GM18909 (cell line): ENCODE results near the gene UBR2.
"Not testable (repeated sequence)": the region's sequence is repeated elsewhere in the genome, so short reads cannot be mapped to it uniquely, and the experiment has no call there.

Source experiments
- ATAC-seq: cut with Tn5 transposase; IDR thresholded peaks from one replicate; pipeline ENCODE4 v1.9.1; 2021; ENCODE audit warnings: mild to moderate bottlenecking; ENCODE audit not compliant: unreplicated experiment, poor library complexity

Gene UBR2

DNA sequence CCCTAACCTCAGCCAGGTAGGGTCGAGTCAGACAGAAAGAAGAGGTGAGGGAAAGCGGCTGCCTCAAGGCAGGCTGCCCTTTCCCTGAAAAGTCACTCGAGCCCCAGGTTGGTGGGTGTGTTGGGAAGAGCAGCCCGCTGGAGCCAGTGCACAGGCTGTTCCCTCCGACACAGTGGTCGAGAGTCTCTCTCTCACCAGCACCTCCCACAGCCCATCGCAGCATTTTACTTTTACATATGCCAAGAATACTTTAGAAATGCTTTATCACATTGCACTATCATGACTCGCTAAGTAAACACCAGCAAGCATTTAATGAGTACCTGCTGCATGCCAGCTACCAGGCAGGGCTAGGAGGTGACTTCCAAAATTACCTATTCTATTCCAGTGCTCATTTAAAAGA lies 156.9 kb downstream of the UBR2 start:
- ATAC-seq: no peak

DNA sequence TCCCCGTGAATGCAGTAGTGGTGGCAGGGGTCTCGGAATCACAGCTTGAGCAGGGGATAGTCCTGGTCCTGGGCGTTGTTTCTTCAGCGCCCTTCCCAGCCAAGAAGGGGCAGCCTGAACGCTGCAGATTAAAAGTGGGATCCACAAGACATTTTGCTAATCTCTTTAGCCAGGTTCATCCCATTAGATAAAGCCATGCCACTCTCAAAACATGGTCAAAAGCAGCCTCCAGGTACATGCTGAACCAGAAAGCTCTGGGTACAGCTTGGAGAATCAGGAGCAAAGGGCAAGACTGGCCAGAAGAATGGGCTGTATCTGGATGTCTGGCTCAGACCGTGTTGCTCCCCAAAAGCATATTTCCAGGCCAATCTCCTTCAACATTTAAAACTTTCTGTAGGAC lies 158.7 kb downstream of the UBR2 start, which contains the start of gene PRPH2:
PRPH2 (minus strand) TSS at position 101 of the 400 bp plus-strand sequence. CDS start 263 bp downstream, outside the sequence.
- no peak for ATAC-seq

DNA sequence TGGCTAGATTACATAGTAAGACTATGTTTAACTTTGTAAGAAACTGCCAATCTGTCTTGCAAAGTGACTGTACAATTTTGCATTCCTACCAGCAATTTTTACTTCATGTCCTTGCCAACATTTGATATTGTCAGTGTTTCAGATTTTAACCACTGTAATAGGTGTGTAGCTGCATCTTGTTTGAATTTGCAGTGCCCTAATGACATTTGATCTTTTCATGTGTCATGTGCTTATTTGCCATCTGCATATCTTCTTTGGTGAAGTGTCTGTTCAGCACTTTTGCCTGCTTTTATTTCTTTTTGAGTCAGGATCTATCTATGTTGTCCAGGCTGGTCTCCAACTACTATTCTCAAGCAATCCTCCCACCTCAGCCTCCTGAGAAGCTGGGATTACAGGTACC lies 161.0 kb downstream of the UBR2 start:
- ATAC-seq: no peak

DNA sequence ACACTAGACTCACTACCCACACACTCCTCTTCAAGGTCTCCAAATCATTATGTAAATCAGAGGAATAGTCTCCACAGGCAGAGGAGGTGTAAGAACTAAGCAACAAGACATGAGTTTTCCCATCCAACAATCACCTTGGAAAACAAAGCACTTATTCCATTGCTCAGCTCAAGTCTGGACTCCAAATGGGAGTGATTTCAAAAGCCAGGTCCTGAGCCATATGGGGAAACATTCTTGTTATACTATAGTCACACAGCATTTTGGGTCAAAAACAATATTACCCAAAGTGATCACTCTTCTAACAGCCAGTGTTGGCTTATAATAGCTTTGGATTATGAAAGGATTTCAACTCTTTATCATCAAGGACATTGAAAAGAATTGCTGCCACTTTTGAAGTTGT lies 162.2 kb downstream of the UBR2 start:
- no peak for ATAC-seq

DNA sequence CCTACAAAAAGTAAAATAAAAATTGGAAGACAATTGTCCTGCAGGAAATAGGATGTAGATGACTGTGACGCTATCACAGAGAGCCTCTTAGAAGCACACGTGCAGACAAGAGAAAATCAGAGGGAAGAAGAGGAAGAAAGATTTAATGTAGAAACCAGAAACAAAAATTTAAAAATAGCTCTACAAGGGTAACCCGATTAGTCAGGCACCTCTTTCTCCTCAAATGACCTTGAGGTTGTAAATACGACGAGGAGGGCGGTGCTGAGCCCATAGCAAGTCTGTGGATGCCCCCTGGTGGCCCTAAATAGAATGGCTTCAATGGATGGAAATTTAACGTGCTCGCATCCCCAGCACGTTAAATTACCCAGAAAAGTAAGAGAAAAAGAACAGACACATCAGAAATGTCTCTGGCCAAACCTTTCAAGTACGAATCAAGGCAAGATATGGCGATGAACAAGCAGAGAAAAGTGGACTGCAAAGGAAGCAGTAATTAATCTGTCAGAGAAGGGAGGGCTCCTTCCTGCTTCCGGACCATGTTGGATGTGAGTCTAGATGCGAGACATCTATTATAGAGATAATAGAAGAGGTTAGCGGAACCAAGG lies 162.8 kb downstream of the UBR2 start:
- peak; percentile 76 for ATAC-seq

DNA sequence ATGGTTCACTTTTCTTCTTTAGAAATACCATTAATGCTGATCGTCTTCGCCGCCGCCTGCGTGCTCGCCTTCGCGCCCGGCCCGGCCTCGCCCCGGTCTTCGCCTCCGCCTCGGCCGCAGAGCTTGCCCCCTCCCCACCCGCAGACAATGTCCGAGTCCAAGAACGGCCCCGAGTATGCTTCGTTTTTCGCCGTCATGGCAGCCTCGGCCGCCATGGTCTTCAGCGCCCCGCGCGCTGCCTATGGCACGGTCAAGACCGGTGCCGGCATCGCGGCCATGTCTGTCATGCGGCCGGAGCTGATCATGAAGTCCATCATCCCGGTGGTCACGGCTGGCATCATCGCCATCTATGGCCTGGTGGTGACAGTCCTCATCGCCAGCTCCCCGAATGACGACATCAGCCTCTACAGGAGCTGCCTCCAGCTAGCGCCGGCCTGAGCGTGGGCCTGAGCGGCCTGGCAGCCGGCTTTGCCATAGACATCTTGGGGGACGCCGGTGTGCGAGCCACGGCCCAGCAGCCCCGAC lies 163.3 kb downstream of the UBR2 start:
- ATAC-seq: peak; percentile 16

DNA sequence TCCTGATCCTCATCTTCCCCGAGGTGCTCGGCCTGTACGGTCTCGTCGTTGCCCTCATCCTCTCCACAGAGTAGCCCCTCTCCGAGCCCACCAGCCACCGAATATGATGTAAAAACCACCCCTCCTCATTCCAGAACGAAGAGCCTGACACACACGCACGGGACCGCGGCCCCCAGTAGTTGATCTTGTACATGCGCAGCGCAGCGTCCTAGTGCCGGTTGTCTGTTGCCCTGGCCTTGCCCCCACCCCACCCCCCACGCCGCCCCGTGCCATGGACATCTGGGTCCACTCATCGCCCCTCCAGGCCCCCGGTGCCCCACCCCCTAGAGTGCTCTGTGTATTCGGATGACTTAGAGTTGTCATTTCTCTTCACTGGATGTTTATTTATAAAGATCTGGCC lies 163.8 kb downstream of the UBR2 start:
- no peak for ATAC-seq

DNA sequence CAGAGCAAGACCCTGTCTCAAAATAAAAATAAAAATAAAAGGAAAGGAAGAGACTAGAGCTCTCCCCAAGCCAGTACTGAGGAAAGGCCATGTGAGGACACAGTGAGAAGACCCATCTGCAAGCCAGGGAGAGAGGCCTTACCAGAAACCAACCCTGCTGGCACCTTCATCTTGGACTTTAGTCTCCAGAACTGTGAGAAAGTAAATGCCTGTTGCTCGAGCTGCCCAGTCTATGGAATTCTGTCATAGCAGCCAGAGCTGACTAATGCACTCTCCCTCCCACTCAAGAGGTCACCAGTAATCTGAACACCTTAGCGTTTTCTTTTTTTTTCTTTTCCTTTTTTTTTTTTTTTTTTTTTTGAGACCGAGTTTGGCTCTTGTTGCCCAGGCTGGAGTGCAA lies 165.9 kb downstream of the UBR2 start:
- no peak for ATAC-seq

DNA sequence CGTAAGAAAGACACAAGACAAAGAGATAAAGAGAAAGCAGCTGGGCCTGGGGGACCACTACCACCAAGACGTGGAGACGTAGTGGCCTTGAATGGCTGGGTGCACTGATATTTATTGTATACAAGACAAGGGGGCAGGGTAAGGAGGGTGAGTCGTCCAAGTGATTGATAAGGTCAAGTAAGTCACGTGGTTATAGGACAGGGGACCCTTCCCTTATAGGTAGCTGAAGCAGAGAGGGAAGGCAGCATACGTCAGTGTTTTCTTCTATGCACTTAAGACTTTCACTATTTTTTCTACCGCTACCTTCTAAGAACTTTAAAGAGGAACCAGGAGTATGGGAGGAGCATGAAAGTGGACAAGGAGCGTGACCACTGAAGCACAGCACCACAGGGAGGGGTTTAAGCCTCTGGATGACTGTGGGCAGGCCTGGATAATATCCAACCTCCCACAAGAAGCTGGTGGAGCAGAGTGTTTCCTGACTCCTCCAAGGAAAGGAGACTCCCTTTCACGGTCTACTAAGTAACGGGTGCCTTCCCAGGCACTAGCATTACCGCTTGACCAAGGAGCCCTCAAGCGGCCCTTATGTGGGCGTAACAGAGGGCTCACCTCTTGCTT lies 170.1 kb downstream of the UBR2 start:
- not testable (repeated sequence) for ATAC-seq

DNA sequence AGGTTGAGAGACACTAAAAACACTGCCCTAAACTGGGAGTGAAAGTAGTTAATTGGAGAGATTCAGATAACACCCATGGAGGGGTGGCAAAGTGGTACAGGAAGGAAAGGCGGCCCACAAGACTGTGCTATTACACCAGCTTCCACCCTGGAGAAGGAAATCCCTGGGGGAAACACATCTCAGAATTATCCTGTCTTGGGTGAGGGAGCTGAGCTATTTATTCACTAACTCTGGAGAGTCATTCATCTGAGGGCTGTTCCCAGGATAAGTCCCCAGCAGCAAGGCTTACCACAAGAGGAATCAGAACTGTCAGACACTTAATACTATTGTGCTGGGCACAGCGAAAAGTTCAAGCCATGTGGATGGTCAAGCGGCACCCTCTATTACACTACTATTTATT lies 172.1 kb downstream of the UBR2 start:
- no peak for ATAC-seq

DNA sequence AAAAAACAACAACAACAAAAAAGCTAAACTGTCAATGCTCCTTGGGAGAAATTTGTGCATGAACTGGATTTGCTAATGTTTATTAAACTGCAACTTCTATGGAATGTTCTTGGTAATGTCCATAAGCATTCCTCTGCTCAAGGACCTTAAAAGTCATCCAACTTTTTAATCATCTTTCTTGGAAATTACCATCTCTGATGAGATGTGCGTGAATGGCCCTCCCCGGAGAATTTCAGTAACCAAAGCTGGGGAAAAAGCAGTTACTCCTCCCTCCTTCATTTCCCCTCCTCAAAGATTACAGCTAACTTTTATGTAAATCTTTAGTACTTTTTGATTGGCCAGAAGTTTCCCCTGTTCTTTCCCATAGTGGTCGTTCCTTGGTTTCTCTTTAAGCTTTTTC lies 176.9 kb downstream of the UBR2 start:
- no peak for ATAC-seq

DNA sequence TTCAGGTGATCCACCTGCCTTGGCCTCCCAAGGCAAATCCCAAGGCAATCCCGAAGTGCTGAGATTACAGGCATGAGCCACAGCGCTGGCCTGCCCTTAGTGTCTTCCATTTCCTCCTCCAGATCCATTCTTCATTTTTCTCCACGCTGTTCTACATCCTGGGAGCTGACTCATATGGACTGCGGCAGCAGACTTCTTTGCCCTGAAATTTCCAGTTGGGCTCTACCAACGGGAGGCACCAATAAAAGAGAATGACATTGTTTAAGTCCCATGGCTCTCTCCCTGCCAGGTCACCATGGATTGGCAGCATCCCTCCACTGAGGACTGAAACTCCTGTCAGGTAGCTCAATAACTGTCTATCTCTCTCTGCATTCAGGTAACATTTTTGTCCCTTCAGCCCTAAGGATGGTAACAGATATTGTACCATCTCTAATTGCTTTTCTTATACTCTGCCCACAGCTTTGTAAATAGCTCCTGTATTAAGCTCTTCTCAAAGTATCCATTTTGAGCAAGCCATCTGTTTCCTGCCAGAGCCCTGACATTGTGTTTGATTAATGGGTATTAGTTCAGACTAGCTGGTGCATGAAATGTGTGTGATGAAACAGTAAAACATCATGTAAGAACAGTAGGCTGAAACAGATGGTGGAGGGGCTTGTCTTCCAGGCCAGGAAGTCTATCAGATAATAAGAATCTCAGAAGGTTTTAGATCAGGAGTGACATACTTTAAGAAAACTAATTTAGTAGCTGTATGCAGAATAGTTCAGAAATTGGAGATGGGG lies 178.5 kb downstream of the UBR2 start:
- no peak for ATAC-seq
